Smooth muscle cell of the brain vasculature (primary cell): ENCODE results near the gene ZNF385A.

Experiments used
- DNase-seq: peaks from one replicate; pipeline ENCODE4 v3.0.0-alpha.2; 2012; ENCODE audit warnings: low read depth, low spot score

Gene ZNF385A

DNA sequence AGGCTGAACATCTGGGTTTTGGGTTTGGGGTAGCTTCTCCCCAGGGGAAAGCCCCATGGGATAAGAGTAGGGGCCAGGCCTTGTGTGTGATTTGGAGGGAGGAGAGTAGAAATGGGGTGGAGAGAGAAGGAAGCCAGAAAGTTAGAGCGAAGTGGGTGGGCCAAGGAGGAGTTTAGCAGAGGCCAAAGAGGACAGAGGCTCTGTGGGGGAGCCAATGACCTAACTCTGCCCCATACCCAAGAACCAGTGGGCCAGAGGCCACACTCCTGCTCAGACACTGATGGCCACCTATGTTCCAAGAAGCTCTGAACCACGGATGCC, 9.3 kb downstream of the ZNF385A start:
- DNase-seq, result no peak

DNA sequence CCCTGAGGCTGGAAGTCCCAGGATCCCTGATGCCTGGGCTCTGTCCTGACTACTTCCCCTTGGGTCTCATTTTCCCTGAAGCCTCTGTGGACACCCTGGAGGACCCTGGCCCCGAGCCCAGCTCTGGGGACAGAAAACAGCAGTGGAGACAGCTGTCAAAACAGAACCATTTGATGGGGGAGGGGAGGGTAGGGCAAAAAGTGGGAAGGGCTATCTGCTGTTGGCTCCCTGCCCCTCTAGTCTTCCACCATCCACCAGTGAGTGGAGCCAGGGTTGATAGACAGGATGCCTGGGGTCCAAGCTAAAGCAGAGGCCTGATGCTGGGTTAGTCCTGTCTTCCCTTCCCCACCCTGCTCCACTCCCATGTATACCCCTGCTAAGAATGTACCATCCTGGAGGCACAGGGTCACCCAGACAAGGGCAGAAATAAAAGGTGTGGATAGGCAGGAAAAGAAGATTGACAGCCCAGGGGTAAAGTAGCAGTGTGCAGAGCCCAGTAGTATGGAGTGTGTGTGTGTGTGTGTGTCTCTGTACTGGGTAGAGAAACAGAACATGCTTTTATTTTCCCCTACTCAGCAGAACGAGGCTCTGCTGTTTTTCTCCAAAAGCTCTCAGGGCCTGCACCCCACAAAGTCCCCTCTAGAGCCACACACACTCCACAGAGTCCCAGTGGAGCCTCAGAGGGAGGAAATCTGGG, 9.8 kb downstream of the ZNF385A start:
- no peak for DNase-seq

DNA sequence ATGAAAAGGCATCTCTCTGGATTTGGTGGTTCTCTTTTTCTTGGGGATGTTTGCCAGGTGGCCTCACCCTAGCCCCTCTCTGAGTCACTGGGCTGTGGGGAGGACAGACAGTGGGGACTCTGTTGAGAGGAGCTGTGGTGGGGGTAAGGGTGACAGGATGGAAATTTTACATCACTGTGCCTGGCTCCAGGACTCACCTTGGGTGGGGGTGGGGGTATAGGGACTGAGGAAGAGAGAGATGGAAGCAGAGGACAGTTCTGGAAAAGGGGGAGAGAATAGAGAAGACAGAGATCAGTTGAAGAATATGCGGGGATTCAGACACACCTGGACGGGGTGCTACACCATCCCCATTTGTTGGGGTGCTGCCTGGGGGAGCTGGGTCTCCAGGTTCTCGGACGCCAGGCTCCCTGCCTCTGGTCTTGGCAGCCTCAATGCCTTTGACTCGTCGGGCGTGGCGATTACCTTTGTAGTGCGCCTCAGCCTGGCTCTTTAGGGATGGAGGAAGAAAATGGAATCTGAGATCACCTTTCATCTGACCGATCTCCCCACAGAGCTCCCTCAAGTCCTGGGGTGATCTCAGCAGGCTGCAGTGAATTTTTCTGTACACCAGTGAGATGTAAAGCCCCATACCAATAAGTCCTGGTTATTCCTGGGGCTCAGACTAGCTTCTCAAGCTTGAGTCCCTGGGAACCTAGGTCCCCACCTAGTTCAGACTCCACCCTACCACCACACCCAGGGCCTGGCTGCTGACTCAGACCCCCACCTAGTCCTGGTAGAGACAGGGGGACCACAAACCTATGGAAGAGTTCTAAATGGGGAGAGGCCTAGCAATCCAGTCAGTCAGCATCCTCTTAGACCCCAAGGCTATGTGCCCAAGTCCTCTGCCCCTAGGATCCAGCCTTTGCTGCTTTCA, 10.6 kb downstream of the ZNF385A start:
- DNase-seq, result no peak

DNA sequence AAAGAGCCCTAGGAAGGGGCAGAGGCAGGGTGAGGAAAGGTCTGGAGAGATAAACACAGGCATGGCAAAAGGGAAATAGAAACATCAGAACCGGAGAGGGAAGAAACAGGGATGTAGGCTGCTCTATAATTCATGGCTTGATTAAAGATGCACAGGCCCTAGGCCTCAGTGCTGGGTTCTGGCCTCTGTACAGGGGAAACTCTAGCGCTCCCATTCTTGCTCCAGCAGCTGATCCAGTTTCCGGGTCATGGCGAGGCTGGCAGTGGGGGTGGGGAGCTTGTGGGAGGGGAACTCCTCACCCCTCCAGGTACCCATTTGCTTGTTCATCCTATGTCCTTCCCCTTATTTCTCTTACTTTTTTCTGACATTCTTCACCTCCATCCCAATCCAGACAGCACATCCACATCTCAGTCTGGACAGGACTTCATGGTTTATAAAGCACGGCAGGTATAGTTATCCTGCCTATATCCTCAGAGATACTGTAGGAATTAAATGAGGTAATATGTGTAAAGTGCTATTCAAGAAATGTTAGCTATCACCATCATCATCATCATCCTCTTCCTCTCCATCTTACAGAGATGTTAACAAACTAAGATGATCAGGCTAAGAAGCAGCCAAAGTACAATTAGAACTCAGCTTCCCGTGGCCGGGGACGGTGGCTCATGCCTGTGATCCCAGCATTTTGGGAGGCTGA, 12.3 kb downstream of the ZNF385A start:
- DNase-seq, result no peak

DNA sequence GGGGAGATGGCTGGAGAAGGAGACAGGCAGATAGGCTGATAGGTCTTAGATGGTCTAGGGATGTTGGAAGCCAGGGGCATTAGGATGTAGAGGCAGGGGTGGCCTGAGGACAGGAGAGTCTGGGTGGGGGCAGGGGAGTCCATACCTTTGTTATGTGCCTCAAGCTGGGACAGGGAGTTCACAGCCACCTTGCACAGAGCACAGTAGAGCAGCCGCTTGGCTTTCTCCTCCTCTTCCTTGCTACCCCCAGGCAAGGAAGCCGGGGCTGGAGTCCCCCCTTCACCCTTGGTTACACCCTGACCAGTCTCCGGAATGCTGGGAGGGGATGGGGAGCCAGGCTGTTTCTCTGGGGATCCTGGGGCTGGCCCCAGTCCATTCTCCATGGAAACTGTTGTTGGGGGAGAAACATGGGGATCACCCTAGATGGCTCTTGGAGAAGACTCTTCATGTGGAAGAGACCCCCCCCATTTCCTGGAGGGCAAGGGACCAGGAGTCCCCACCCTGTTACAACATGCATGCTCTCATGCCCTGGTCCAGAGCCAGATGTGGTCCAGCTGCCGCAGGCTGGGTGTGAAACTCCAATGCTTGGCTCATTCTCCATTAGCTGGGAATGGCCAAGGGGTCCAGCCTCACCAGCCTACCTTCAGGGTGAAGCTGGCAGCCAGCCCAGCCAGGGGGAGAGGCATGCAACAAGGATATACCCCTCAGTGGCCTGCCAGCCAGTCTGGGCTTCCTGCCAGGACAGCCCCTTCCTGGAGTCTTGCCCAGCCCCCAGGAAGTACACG, 13.0 kb downstream of the ZNF385A start:
- DNase-seq, result no peak

DNA sequence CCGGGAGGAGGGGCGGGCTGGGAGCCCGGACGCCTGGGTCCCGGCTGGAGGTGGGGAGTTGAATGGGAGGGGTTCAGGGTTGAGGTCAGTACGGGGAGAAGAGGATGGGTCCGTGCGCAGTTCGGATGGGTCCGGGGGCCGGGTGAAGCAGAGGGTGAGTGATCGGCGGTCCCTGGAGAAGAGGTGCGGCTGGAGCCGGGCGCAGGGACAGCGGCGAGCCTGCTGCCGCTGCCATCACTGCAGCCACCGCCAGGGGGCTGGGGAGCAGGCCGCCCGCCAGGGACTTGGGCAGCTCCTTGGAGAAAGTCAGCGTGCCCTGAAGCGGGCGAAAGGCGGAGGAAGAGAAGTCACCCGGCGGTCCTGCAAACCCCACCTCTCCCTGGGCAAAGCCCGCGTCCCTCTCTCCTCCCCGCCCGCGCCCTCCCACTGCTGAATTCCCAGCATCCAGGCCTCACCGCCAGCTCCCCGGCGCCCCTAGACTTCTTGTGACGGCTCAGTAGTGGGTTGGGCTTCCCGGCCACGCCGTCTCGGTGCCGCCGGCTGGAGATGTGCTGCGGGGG, 14.3 kb downstream of the ZNF385A start:
- DNase-seq, result peak; percentile 66

DNA sequence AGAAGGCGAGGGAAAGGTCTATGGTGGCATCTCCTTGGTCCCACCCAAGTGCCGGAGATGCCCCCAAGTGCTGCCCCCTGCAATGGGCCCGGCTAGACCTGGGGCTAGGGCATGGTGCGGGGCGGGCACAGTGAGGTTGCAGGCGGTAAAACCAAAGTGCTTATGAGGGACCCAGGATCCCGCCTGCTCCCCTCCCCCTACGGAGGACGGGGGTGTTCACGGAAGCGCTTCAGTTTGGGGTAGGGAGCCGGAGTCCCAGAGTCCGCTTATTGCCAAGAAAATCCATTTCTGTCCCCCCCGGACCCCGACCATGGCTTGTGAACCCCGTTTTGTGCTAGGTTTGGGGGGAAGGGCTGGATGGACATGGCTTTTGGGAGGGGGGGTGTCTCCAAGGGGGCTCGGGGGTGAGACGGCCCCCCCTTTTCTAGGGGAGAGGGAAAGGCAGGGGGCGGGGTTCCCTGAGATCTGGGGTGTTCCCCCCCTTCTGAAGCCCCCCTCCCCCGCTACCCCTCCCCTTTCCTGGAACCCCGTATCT, 14.9 kb downstream of the ZNF385A start:
- no peak for DNase-seq

DNA sequence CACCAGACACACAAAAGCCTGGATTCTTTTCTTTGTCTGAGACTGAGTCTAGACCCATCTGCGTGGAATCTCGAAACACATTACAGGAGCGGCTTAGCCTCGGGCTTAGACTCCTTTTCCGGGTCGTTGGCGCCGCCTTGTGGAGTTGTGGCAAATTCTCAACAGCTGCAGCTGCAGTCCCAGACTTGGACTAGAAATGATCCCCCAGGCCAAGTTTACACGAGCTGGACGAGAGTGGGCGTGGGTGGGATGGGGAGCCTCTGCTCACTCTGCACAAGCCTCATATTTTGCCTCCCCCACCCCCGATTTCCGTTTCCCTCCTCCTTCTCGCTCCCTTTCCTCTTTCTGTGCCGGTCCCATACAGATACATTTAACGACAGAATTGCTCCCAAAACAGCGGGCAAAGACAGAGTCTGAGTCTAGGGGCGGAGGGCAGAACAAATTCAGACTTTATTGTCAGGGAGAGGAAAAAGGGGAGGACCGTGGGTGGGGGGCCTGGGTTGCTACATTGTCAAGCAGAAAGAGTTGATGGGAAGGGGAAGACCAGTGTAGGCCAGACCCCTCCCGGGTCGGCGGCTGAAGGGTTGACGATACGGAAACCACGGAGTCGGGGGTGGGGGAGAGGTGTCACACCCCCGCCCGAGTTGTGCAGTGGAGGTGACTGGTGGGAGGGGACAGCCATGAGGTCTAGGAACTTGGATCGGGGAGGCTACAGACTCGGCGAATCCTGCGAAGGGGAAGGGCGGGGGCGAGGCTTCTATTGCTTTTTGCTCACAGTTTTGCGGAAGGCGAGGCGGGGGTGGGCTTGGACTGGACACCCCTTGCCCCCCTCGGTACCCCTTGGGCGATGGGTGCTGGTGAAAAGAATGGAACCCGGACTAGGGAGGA, 15.6 kb downstream of the ZNF385A start:
- DNase-seq, result peak; percentile 79

DNA sequence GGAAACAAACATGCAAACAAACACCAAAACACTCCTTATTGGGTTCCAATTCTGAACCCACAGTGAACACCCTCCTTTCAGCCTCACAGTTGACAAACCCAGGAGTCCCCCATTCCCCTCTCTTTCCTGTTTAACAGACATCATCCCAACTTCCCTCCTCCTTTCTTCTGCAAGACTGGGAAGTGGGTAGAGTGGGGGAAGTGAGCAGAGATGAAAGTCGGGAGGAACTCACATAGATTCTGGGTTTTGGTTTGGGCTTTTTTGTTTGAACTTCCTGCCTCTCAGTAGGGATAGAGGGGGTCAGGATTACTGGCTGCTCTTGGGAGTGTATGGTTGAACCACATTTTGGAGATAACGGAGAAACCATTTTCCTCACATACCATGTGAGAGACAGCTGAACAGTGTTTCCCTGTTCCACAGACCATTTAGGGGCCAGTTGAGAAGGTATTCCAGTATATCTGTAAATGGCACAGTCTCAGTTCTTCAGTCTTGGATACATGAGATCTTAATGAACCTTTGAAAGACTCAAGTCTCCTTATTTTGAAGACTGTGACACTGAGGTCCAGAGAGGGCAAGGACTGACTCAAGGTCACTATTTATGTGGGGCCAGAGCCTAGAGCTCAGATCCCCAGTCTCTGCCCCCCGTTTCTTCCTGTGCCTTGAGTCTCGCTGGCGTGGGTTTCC, 16.4 kb downstream of the ZNF385A start:
- no peak for DNase-seq

DNA sequence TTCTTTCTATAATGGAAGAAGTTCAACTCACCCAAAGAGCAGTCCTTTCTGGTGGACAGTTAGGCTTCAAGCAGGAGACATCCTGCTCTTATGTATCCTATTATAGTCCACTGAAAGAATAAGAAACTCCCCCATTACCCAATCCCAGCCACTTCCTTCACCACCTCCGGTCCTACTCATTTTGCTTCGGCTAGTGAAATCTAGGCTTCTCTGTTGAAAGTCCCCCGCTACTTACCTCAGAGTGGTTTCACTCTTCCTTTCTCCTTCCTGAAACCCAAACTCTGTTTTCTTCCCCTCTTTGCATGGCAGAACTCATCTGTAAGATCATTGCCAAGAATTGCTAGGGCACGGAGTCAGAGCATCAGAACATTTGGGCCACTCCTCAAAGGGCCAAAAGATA, 20.1 kb downstream of the ZNF385A start, which contains the start of gene GPR84:
GPR84 (minus strand) TSS at position 74 of the 400 bp plus-strand sequence. CDS start 635 bp downstream, outside the sequence.
- DNase-seq, result no peak

DNA sequence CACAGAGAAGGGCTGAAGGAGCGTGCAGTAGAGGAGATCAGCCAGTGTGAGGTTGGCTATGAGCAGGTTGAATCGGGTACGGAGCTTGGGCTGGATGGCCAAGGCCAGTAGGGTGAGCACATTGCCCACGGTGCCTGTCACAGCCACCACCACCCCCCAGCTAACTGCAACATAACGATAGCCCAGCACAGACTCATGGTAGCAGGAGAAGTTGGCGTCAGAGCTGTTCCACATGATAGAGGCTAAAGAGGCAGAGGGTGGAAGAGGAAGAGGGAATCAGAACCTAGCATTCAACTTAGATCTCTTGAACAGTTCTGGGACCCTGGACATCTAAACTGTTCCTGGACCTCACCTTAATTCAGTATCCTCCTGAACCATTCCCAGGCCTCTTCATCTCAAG, 20.9 kb downstream of the ZNF385A start:
- no peak for DNase-seq

DNA sequence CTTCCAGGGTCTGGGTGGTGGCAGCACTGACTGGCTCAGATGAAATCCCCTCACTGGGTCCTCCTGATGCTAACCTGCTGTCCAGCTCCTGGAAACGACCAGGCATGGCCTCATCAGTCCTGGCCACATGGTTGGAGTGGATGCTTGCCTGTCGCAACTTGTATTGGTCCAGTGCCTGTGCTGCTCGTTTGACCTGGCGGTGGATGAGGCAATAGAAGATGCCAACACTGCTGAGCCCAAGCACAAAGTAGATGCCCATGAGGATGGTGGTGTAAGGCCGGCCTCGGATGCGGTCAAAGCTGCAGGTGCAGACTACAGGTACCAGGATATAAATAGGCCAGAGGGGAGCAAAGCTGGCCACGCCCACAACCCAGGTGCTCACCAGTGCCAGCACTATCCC, 21.5 kb downstream of the ZNF385A start:
- DNase-seq, result no peak

DNA sequence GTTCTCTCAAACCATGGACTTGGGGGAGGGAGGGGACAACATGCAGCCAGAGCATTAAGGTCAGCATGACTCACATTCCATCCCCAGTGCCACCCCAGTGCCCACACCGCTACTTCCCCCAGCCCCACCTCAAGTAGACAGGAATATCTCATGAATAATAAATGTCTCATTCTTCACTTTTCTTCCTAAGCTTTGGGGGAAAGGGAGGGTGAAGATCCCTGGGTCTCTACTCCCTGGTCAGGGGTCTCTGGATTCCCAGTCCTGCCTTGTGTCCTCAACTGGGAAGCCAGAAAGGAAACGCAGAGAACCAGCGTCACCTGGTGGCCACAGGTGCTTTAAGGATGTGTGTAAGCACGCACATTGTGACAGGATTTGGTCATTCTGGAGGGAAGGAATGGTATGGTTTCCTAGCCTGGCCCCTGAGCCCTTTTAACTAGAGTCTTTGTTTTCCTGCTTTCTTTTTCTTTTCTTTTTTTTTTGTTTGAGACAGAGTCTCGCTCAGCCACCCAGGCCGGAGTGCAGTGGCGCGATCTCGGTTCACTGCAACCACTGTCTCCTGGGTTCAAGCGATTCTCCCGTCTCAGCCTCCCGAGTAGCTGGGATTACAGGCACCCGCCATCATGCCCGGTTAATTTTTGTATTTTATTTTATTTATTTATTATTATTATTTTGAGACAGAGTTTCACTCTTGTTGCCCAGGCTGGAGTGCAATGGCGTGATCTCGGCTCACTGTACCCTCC, 23.6 kb downstream of the ZNF385A start:
- DNase-seq, result no peak

DNA sequence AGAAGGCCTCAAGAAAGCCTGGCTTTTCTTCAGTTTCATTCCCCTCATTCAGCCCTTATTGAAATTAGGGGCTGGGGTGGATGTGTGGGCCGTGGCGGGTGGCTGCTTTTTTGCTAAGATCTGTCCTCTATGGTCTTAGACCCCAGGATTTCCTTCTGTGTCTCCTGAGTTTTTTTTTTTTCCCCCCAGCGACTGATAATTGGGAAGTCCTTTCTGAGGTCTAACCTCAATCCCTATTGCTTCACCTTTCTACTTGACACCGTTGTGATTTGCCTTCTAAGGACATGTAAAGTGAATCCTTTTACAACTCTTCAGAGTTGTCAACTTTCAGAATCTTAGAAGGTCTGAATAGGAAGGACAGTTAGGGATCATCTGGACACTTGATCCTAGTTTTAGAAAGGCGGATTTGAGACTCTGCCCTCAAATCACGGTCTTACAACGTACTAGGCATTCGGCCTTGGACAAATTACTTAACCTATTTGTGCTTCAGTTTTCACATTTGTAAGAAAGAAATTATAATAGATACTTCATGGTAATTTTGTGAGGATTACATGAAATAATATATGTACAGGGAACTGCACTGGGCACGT, 24.7 kb downstream of the ZNF385A start:
- no peak for DNase-seq

DNA sequence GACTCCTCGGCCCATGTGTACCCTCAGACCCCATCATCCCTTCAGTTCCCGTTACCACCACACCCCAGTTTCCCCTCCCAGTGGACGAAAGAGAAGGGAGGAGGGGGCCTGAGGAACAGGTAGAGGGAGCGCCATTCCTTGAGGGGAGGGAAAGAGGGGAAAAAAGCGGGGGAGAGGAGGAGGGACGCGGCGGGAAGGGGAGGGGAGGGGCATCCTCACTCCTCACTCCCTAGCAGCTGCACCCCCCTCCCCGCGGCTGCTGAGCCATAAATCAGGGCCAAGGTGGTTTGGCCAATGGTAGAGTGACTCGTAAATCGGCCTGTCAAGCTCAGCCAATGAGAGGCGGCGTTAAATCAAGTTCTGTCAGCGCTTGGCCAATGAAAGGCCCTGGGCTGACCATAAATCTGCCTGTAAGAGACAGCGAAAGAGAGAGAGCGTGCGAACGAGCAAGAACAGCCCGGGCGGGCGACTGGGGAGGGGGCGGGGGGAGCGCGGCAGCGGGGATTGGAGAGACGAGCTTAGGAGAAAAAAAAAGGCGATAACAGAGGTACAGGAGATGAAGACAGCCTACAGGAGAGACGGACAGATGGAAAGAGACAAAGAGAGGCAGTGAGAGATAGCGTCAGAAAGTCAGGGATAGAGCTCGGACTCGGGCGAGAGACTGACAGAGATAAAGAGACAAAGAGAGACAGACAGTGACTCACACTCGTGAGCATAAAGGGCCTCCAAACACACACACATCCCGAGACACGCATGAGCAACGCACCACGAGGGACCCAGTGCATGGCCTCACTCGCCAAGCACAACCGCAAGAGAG, 25.4 kb downstream of the ZNF385A start:
- DNase-seq, result peak; percentile 99

DNA sequence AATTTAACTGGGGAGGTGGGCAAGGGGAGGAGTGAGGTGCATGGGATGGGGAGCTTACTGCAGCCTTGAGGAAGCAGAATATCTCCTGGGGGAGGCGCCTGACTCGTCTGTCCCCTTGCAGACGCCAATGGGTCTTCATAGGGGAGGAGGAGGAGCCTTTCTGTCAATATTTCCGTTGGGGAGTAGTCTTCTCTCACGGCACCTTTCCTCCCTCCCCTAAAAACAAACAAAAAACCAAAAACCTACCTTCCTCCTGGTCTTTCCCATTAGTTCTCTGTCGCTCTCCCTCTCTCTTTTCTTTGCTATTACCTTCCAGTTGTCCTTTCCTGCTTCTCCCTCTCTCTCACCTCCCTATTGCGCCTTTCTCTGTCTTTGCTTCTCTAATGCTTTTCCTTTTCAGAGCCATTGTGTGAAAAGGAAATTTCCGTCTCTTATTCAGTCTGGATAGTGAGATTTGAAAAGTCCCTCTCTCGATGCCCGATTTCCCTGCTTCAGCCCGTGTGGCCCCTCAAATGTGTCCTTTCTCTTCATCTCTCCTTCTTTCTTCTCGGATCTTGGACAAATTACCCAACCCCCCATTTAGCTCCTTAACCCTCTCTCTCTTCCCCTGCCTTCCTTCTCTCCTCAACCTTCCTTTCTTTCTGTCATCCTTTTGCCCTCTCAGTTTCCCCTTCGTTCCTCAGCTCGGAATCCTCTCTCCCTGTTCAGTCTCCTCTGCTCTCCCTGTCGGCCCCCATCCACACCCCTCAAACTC, 26.2 kb downstream of the ZNF385A start:
- DNase-seq, result no peak
